Smooth muscle cell (in vitro differentiated cells): ENCODE measurements around the gene KLHL30. TPM values are rescaled to one million over a fixed set of nuclear protein-coding genes. Genes with fewer than 3 reads are reported as not detected.

Source experiments
- DNase-seq: peaks from one replicate; lab custom pipeline; 2025; ENCODE audit not compliant: unreplicated experiment; lab: John Stamatoyannopoulos, UW
- H2AFZ ChIP-seq: fragments of 200-600 bp; sonication (generic); 2 replicates; pipeline ENCODE4 v1.6.0; 2016; ENCODE audit warnings: antibody characterized with exemption, low read depth, mild to moderate bottlenecking
- H3F3A ChIP-seq: fragments of 200-600 bp; sonication (generic); 2 replicates; pipeline ENCODE4 v1.6.0; 2017; ENCODE audit warnings: antibody characterized with exemption, low read depth
- H3K27ac ChIP-seq: fragments of 200-600 bp; sonication (generic); 2 replicates; pipeline ENCODE4 v1.5.1; 2016; ENCODE audit warnings: low read depth, mild to moderate bottlenecking
- H3K27me3 ChIP-seq: fragments of 200-600 bp; sonication (generic); 2 replicates; pipeline ENCODE4 v1.6.1; 2016; ENCODE audit warnings: low read depth, mild to moderate bottlenecking
- H3K36me3 ChIP-seq: fragments of 200-600 bp; sonication (generic); 2 replicates; pipeline ENCODE4 v1.5.1; 2016; ENCODE audit warnings: low read depth
- H3K4me1 ChIP-seq: fragments of 200-600 bp; sonication (generic); 2 replicates; pipeline ENCODE4 v1.5.1; 2016; ENCODE audit warnings: low read depth
- H3K4me2 ChIP-seq: fragments of 200-600 bp; sonication (generic); 2 replicates; pipeline ENCODE4 v1.6.0; 2016; ENCODE audit warnings: mild to moderate bottlenecking
- H3K4me3 ChIP-seq: fragments of 200-600 bp; sonication (generic); 2 replicates; pipeline ENCODE4 v1.5.1; 2016; ENCODE audit warnings: mild to moderate bottlenecking
- H3K79me2 ChIP-seq: fragments of 200-600 bp; sonication (generic); 2 replicates; pipeline ENCODE4 v1.6.0; 2016; ENCODE audit warnings: low read depth, mild to moderate bottlenecking
- H3K9ac ChIP-seq: fragments of 200-600 bp; sonication (generic); 2 replicates; pipeline ENCODE4 v1.6.0; 2016; ENCODE audit warnings: low read depth
- H3K9me3 ChIP-seq: fragments of 200-600 bp; sonication (generic); replicated peaks from 2 replicates; pipeline ENCODE4 v1.5.1; 2016; ENCODE audit warnings: low read depth
- H4K20me1 ChIP-seq: fragments of 200-600 bp; sonication (generic); 2 replicates; pipeline ENCODE4 v1.6.0; 2016; ENCODE audit warnings: low read depth
- WGBS: methylation state at CpG from one replicate; pipeline ENCODE4 v1.1.7; 2016; ENCODE audit warnings: low lambda C conversion rate; 5-methylcytosine and 5-hydroxymethylcytosine counted together
- polyA plus RNA-seq: library from polyadenylated mRNA; unstranded; fragments of >200 nt; fragmentation: Nextera tagmentation; extraction: Ambion mirVana; gene quantifications from 2 replicates; pipeline ENCODE4 v1.2.1, GENCODE V29; 2016
- total RNA-seq: library from RNA; depleted of rRNA; stranded (reverse); fragments of >200 nt; gene quantifications from 2 replicates; pipeline ENCODE4 v1.2.3, GENCODE V29; 2014
- TF ChIP-seq, protein P1 (sequence below): fragments of 200-600 bp; sonication (generic); IDR thresholded peaks from 2 replicates; pipeline ENCODE4 v1.5.1; 2017; ENCODE audit warnings: borderline replicate concordance, mild to moderate bottlenecking, antibody characterized with exemption; ENCODE audit not compliant: insufficient read depth, poor library complexity, severe bottlenecking

Gene KLHL30
- total and polyA plus RNA-seq, 2 experiments from 2014 or later, result 0.31 TPM; not detected in 1

DNA sequence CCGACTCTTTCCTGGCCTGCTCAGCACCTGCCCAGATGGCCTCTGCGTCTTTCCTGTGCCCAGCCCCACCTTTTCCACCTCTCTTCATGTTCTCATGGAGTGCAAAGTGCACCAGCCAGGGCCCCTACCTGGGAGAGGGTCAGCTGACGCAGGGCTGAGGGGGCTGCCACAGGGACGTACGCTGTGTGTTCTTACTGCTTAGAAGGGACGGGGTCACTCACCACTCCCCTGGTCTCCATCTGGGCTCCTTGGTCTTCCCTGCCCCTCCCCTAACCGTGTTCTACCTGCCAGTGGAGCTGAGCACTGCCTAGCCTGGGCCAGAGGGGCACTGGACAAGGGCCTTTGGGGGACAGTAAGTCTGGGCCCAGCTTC is 28.9 kb downstream of the KLHL30 start:
- Histone ChIP-seq H3K9me3 (no peaks in the 10 kb centered on the region), H3K4me3 (no peak overlapping the region), H3K27me3 (peaks cover 31% of the 10 kb centered on the region), H2AFZ (no peak overlapping the region), H3K9ac (no peak overlapping the region), H3K79me2 (no peaks in the 10 kb centered on the region), H4K20me1 (no peaks in the 10 kb centered on the region), H3F3A (peaks cover 8% of the 10 kb centered on the region), H3K4me1 (peaks cover 5% of the 10 kb centered on the region), H3K27ac (no peak overlapping the region), H3K4me2 (no peak overlapping the region), H3K36me3 (no peaks in the 10 kb centered on the region)
- WGBS, result 94% methylated on average over 7 of the region's 7 CpGs
- TF ChIP-seq, protein P1, sequence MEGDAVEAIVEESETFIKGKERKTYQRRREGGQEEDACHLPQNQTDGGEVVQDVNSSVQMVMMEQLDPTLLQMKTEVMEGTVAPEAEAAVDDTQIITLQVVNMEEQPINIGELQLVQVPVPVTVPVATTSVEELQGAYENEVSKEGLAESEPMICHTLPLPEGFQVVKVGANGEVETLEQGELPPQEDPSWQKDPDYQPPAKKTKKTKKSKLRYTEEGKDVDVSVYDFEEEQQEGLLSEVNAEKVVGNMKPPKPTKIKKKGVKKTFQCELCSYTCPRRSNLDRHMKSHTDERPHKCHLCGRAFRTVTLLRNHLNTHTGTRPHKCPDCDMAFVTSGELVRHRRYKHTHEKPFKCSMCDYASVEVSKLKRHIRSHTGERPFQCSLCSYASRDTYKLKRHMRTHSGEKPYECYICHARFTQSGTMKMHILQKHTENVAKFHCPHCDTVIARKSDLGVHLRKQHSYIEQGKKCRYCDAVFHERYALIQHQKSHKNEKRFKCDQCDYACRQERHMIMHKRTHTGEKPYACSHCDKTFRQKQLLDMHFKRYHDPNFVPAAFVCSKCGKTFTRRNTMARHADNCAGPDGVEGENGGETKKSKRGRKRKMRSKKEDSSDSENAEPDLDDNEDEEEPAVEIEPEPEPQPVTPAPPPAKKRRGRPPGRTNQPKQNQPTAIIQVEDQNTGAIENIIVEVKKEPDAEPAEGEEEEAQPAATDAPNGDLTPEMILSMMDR, result no peak
- no peak for DNase-seq

DNA sequence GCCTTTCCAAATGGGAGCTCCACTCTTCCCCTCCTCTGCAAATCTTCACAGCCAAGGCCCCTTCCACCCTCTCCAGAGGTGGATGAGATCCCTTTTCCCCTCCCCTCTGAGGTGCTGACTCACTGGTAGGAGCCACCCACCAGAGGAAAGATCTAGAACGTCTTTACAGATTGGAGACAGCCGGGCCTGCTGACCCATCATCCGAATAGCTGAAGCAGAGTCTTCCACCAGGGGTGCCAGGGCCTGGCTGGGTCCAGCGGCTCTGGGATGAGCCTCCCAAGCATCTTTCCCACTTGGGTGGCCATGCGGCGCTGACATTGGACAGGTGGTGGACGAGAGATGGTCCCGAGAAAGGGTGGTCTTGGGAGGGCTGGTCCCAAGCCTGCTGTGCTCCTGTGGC is 29.3 kb downstream of the KLHL30 start:
- WGBS, result 88% methylated on average over 8 of the region's 8 CpGs
- TF ChIP-seq, protein P1, result no peak
- DNase-seq, result no peak
- Histone ChIP-seq H3K27ac (no peak overlapping the region), H3K4me2 (no peak overlapping the region), H3F3A (peaks cover 8% of the 10 kb centered on the region), H3K9ac (no peak overlapping the region), H4K20me1 (no peaks in the 10 kb centered on the region), H2AFZ (no peak overlapping the region), H3K79me2 (no peaks in the 10 kb centered on the region), H3K4me1 (peaks cover 5% of the 10 kb centered on the region), H3K27me3 (peaks cover 27% of the 10 kb centered on the region), H3K36me3 (no peaks in the 10 kb centered on the region), H3K9me3 (no peaks in the 10 kb centered on the region), H3K4me3 (no peak overlapping the region)

DNA sequence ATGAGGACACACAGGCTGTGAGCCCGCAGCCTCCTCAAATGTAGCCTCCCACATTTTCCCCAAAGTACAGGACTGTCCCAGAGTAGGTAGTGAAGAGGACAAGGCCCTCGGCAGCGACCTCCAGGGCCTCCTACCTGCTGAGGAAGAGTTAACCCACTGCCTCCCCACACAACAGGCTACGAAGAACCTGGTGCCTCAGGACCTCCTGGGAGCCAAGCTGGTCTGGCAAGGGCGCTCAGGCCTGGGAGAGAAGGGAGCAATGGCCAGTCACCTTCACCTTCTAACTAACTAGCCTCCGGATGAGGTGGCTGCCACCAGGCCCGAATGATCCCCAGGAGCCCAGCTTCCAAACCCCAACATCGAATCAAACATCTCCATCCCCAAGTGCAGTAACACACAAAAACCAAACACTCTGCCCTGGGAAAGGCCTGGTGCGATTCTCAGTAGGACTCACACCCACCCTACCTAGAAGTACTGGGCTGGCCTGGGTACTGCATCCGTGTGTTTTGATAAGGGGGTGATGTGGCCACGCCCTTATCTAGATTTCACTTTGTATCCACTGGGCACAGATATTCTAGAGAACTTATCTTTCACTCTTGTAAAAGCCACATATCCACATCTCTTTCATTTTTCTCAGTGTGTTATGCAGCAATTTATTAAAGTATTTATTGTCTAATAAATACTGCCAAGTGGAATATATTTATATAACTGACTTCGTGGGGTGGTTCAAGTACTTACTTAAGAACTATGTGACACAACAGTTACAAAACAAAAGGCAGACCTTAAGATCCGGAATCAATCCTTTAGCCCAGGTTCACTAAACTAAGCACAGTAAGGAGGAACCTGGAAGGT is 30.0 kb downstream of the KLHL30 start:
- no peak for DNase-seq
- no peak overlapping the region for H3K4me3 ChIP-seq
- no peak overlapping the region for H3K4me2 ChIP-seq
- H3K36me3 ChIP-seq, result no peaks in the 10 kb centered on the region
- no peaks in the 10 kb centered on the region for H3K9me3 ChIP-seq
- no peak overlapping the region for H2AFZ ChIP-seq
- WGBS, result 99% methylated on average over 13 of the region's 13 CpGs
- H3K79me2 ChIP-seq, result no peaks in the 10 kb centered on the region
- peak overlapping the region; percentile 89 for H3K27ac ChIP-seq
- H4K20me1 ChIP-seq, result no peaks in the 10 kb centered on the region
- H3K27me3 ChIP-seq, result peaks cover 20% of the 10 kb centered on the region
- peaks cover 5% of the 10 kb centered on the region for H3K4me1 ChIP-seq
- H3F3A ChIP-seq, result peaks cover 8% of the 10 kb centered on the region
- TF ChIP-seq, protein P1, result no peak
- peak overlapping the region; percentile 25 for H3K9ac ChIP-seq
